HFFc6 (cell line): Measurements from ENCODE around the gene MTHFR. TPM values are rescaled to one million over a fixed set of nuclear protein-coding genes. Genes with fewer than 3 reads are reported as not detected.

Experiments
- DNase-seq: peaks from one replicate; pipeline ENCODE4 v3.0.0-alpha.2; 2018
- H3K27ac Mint-ChIP-seq: 2 replicates; pipeline ENCODE4 v1.8.0; 2020; ENCODE audit warnings: mild to moderate bottlenecking, mixed read lengths
- H3K27me3 Mint-ChIP-seq: 2 replicates; pipeline ENCODE4 v1.8.0; 2021; ENCODE audit warnings: mild to moderate bottlenecking, moderate library complexity, mixed read lengths; ENCODE audit not compliant: insufficient read depth
- H3K36me3 Mint-ChIP-seq: 2 replicates; pipeline ENCODE4 v1.8.0; 2021; ENCODE audit warnings: low read depth, mixed read lengths
- H3K4me1 Mint-ChIP-seq: 2 replicates; pipeline ENCODE4 v1.8.0; 2020; ENCODE audit warnings: low read depth, mixed read lengths
- H3K4me3 Mint-ChIP-seq: 2 replicates; pipeline ENCODE4 v1.8.0; 2020; ENCODE audit warnings: mild to moderate bottlenecking, moderate library complexity, mixed read lengths
- H3K9me3 Mint-ChIP-seq: 2 replicates; pipeline ENCODE4 v1.8.0; 2020; ENCODE audit warnings: mild to moderate bottlenecking, mixed read lengths
- total RNA-seq, 6 experiments: library from RNA; stranded (reverse); fragmentation: NEBNext Ultra II Directional; extraction: Animal tissue kit (Norgen Biotek cat#: 25700); gene quantifications; 2 replicates in 1 of 6; 3 replicates in 5 of 6; pipeline ENCODE4 v1.2.3, GENCODE V29; 2021
- TF ChIP-seq, protein P1 (sequence below): fragments of 200-600 bp; sonication (generic); IDR thresholded peaks from 2 replicates; pipeline ENCODE4 v1.5.0; 2021; ENCODE audit warnings: antibody characterized with exemption, mild to moderate bottlenecking

Gene MTHFR
- total RNA-seq, 6 experiments from 2014 or later = 9.4 to 11.7 (median 10.5) TPM

DNA sequence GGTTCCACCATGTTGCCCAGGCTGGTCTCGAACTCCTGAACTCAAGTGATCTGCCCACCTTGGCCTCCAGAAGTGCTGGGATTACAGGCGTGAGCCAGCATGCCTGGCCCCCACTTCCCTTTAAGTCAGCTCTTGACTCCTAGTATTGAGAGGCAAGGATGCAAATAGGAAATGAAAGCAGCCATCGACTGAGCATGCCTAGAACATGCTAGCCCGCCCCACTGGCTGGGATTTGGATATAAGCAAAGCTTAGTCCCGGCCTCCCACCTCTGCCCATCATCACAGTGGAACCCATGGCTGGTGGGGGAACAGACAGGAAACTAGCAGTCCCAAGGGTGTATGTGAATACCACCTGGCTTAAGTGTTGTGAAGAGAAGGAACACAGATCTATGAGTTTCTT, 33.3 kb downstream of the MTHFR start:
- no peak overlapping the region for H3K4me3 Mint-ChIP-seq
- H3K4me1 Mint-ChIP-seq = no peaks in the 10 kb centered on the region
- no peaks in the 10 kb centered on the region for H3K36me3 Mint-ChIP-seq
- peaks cover 26% of the 10 kb centered on the region for H3K27me3 Mint-ChIP-seq
- no peaks in the 10 kb centered on the region for H3K9me3 Mint-ChIP-seq
- TF ChIP-seq, protein P1, sequence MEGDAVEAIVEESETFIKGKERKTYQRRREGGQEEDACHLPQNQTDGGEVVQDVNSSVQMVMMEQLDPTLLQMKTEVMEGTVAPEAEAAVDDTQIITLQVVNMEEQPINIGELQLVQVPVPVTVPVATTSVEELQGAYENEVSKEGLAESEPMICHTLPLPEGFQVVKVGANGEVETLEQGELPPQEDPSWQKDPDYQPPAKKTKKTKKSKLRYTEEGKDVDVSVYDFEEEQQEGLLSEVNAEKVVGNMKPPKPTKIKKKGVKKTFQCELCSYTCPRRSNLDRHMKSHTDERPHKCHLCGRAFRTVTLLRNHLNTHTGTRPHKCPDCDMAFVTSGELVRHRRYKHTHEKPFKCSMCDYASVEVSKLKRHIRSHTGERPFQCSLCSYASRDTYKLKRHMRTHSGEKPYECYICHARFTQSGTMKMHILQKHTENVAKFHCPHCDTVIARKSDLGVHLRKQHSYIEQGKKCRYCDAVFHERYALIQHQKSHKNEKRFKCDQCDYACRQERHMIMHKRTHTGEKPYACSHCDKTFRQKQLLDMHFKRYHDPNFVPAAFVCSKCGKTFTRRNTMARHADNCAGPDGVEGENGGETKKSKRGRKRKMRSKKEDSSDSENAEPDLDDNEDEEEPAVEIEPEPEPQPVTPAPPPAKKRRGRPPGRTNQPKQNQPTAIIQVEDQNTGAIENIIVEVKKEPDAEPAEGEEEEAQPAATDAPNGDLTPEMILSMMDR = no peak
- no peak for DNase-seq
- H3K27ac Mint-ChIP-seq = no peak overlapping the region

DNA sequence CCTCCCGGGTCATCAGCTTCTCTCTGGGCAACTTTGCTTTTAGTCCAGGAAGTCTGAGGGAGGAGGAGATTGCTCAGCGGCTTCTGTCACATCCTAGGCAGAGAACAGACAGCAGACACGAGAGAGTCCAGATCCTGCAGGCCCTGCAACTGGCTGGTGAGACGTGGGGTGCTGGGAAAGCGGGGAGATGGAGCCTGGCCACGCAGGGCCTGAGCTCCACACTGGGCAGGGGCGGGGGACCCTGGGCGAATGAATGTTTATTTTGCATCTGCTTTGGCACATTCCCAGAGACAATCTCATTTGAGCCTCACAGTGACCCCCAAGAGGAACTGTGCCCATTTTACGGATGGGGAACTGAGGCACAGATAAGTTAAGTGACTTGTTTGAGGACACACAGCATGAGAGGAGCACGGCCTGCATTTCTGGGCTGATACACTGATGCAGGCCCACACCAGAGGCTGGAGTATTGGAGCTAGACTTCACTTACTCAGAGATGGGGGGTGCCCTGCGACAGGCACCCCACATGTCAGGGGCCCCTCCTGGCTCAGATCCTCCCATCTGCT, 34.2 kb downstream of the MTHFR start:
- H3K27me3 Mint-ChIP-seq = peaks cover 28% of the 10 kb centered on the region
- no peaks in the 10 kb centered on the region for H3K4me1 Mint-ChIP-seq
- TF ChIP-seq, protein P1 = no peak
- H3K36me3 Mint-ChIP-seq = no peaks in the 10 kb centered on the region
- no peak overlapping the region for H3K4me3 Mint-ChIP-seq
- H3K27ac Mint-ChIP-seq = no peak overlapping the region
- H3K9me3 Mint-ChIP-seq = no peaks in the 10 kb centered on the region
- no peak for DNase-seq

DNA sequence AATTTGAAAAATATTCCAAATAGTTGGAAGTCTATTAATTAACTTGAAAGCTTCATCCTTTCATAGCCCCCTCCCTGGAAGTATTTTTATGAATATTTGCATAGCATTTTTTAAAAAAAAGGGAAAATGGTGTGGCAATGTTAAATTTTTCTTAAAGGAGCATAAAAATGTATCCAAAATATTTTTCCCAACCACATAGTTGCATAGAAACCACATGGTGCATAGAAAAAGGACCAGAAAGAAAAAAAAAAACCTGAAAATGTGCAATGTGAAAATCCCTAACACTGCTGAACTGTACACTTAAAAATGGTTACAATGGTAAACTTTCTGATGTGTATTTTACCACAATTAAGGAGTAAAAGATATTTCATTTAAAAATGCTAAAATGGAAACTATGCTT, 35.8 kb downstream of the MTHFR start:
- DNase-seq = no peak
- H3K36me3 Mint-ChIP-seq = no peaks in the 10 kb centered on the region
- H3K27ac Mint-ChIP-seq = no peak overlapping the region
- no peak overlapping the region for H3K4me3 Mint-ChIP-seq
- peaks cover 23% of the 10 kb centered on the region for H3K27me3 Mint-ChIP-seq
- H3K9me3 Mint-ChIP-seq = no peaks in the 10 kb centered on the region
- TF ChIP-seq, protein P1 = no peak
- no peaks in the 10 kb centered on the region for H3K4me1 Mint-ChIP-seq

DNA sequence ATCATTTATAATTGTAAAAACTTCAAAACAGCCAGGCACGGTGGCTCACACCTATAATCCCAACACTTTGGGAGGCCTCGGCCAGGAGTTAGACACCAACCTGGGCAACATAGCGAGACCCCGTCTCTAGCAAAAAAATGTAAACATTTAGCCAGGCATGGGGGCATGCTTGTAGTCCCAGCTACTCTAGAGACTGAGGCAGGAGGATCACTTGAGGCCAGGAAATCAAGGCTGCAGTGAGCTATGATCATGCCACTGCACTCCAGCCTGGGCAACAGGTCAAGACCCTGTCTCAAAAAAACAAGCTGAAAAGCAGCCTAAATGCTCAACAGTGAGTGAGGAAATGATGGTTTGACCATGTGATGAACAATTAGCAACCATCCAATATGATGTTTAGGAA, 36.5 kb downstream of the MTHFR start:
- Mint-ChIP-seq H3K4me3 (no peak overlapping the region), H3K9me3 (no peaks in the 10 kb centered on the region), H3K27me3 (peaks cover 23% of the 10 kb centered on the region), H3K4me1 (no peaks in the 10 kb centered on the region), H3K36me3 (no peaks in the 10 kb centered on the region), H3K27ac (no peak overlapping the region)
- DNase-seq = no peak
- TF ChIP-seq, protein P1 = no peak

DNA sequence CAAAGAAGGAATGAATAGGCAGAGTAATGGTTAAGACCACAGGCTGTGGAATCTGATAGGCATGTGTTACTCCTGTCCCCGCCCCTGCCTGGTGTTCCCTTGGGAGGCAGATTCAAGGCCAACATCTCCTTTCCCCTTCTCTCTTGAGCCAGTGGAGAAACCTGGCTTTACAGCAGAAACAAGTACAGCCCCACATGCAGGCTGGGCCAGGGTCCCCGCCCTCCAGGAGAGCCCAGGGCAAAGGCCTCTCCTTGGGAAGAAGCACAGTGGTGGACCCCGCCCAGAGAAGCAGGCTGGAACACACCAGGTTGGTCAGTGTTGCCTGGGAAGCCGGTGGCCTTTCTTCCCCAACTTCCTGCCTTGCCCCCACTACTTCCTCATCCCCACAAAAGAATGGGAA, 36.9 kb downstream of the MTHFR start:
- H3K36me3 Mint-ChIP-seq = no peaks in the 10 kb centered on the region
- TF ChIP-seq, protein P1 = no peak
- no peak overlapping the region for H3K4me3 Mint-ChIP-seq
- H3K27me3 Mint-ChIP-seq = peaks cover 25% of the 10 kb centered on the region
- no peak for DNase-seq
- no peaks in the 10 kb centered on the region for H3K9me3 Mint-ChIP-seq
- no peak overlapping the region for H3K27ac Mint-ChIP-seq
- H3K4me1 Mint-ChIP-seq = no peaks in the 10 kb centered on the region
